ENCODE results near the gene ZC2HC1B. TPM values are rescaled to one million over a fixed set of nuclear protein-coding genes. Genes with fewer than 3 reads are reported as not detected.

ZC2HC1B gene
- total and polyA plus RNA-seq, 9 of the 15 experiments (the other 6 are each of a cell fraction or from before 2014, with no cell fraction given): not detected

DNA sequence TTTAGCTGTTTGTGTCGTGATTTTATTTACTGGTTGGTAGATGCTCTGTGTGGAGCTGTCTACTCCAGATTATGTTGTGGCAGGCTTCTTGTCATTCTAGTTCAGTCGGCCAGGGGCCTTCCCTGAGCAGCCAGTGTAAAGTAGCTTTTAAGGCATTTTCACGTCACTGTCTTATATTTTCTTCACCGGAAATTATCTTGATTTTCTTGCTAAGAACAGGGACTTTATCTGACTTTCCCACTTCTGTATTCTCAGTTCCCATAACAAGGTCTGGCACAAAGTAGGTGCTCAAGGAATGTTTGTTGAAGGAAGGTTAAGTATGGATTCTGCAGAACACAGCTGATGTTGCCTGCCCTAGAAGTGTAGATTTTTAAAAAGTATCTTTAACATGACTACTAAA, 20.3 kb upstream of the ZC2HC1B start:
- H3K9me1 ChIP-seq (ENCODE audit: control insufficient read depth, insufficient read depth, low read length): no peaks in the 10 kb centered on the region
- peak overlapping the region; percentile 91 for H3K4me2 ChIP-seq (ENCODE audit: insufficient read depth, low read length)
- in situ Hi-C loops (cut with MboI): no loop called here
- peaks cover 50% of the 10 kb centered on the region for H3K36me3 ChIP-seq (ENCODE audit: control insufficient read depth, insufficient read depth, low read length)
- H3K9me3 ChIP-seq (replicated peaks; ENCODE audit: control insufficient read depth, insufficient read depth, low read depth, low read length): no peaks in the 10 kb centered on the region
- FAIRE-seq (peak; percentile 40), ATAC-seq (peak; percentile 15; the same call in 1 of the 3 replicates), DNase-seq (ENCODE audit: extremely low read depth in 1 of 4, low spot score in 3 of 4) (peak in 1 of 4 experiments; percentile 25)
- no peaks in the 10 kb centered on the region for H3K27me3 ChIP-seq (ENCODE audit: control insufficient read depth in 2 of 2, insufficient read depth in 2 of 2, low read length in 2 of 2)
- peaks cover 60% of the 10 kb centered on the region for H3K79me2 ChIP-seq (ENCODE audit: control insufficient read depth, insufficient read depth, low read length)
- intact Hi-C loops (cut with micrococcal nuclease): loop anchor here (5.0 kb wide), 2 partner anchors 167 to 252 kb away; partner anchors contain the start of gene PHACTR2
- POLR2A ChIA-PET: interaction anchor here (0.6 to 2.4 kb wide), 9 partner anchors 11 to 978 kb away, joined by 3 to 13 read pairs (median 4); no protein-coding TSS in a partner anchor
- H3K4me1 ChIP-seq (replicated peaks in 1 of 2; ENCODE audit: control insufficient read depth in 2 of 2, insufficient read depth in 2 of 2, low read length in 2 of 2): peaks cover 2 to 9% of the 10 kb centered on the region in 2 experiments; a peak in 4 of 5 replicates
- no peaks in the 10 kb centered on the region for H4K20me1 ChIP-seq (replicated peaks; ENCODE audit: control insufficient read depth, insufficient read depth, low read length)
- peak overlapping the region; percentile 94 for H3K27ac ChIP-seq (ENCODE audit: extremely low read depth, low read depth, low read length)
- H3K9ac ChIP-seq (ENCODE audit: insufficient read depth in 1 of 2, low read depth in 2 of 2, low read length in 2 of 2): peak overlapping the region; percentile 94 to 99
- BruUV-seq (replicated peaks): TSS peak; percentile 37
- WGBS (ENCODE audit: insufficient coverage, low coverage, missing lambda C conversion rate): 0% methylated on average over 4 of the region's 4 CpGs
- TF ChIP-seq SMARCA4 (IDR thresholded peaks at IDR 0.05) (0 out of 2 replicates have a peak, but pooled peaks have one; percentile 7), KAT7 (CRISPR knock-in tag; IDR thresholded peaks at IDR 0.05; ENCODE audit: borderline replicate concordance) (0 out of 2 replicates have a peak, but pooled peaks have one; percentile 13), PYGO2 (tag; IDR thresholded peaks at IDR 0.05) (no peak), NFE2 (IDR thresholded peaks at IDR 0.05; ENCODE audit: low read depth) (no peak)
- H3K4me3 ChIP-seq: peak overlapping the region; percentile 78
- CTCF ChIA-PET (ENCODE audit: low intra/inter-chr PET ratio): no interaction called here
- no peak overlapping the region for H2AFZ ChIP-seq (ENCODE audit: low read depth, low read length)

GRCh38 chr6:143845033-143845432, 19.2 kb upstream of the ZC2HC1B start:
- 92% methylated on average over 5 of the region's 5 CpGs for WGBS (ENCODE audit: insufficient coverage, low coverage, missing lambda C conversion rate)
- ATAC-seq (no peak), FAIRE-seq (no peak), DNase-seq (ENCODE audit: extremely low read depth in 1 of 4, low spot score in 3 of 4) (no peak)
- no peak for TF ChIP-seq RBM39 (optimal IDR thresholded peaks at IDR 0.05; ENCODE audit: low read depth, low read length)
- TF ChIP-seq CEBPB (tag; IDR thresholded peaks at IDR 0.05): peak; percentile 55
- intact Hi-C loops (cut with micrococcal nuclease) (no loop called here), in situ Hi-C loops (cut with MboI) (no loop called here)
- H2AFZ ChIP-seq (ENCODE audit: low read depth, low read length): no peak overlapping the region
- peaks cover 60% of the 10 kb centered on the region for H3K36me3 ChIP-seq (ENCODE audit: control insufficient read depth, insufficient read depth, low read length)
- POLR2A ChIA-PET: interaction anchor here (0.6 to 2.4 kb wide), 3 partner anchors 16 to 274 kb away, joined by 3 to 13 read pairs (median 11); no protein-coding TSS in a partner anchor
- H3K9me3 ChIP-seq (replicated peaks; ENCODE audit: control insufficient read depth, insufficient read depth, low read depth, low read length): no peaks in the 10 kb centered on the region
- H3K4me1 ChIP-seq (replicated peaks in 1 of 2; ENCODE audit: control insufficient read depth in 2 of 2, insufficient read depth in 2 of 2, low read length in 2 of 2): peaks cover 2 to 9% of the 10 kb centered on the region in 2 experiments; a peak in 4 of 5 replicates
- no peaks in the 10 kb centered on the region for H3K27me3 ChIP-seq (ENCODE audit: control insufficient read depth in 2 of 2, insufficient read depth in 2 of 2, low read length in 2 of 2)
- peak overlapping the region in 1 of 2 experiments; percentile 3; a peak in 2 of 4 replicates for H3K9ac ChIP-seq (ENCODE audit: insufficient read depth in 1 of 2, low read depth in 2 of 2, low read length in 2 of 2)
- CTCF ChIA-PET (ENCODE audit: low intra/inter-chr PET ratio): no interaction called here
- peaks cover 70% of the 10 kb centered on the region for H3K79me2 ChIP-seq (ENCODE audit: control insufficient read depth, insufficient read depth, low read length)
- no peaks in the 10 kb centered on the region for H3K9me1 ChIP-seq (ENCODE audit: control insufficient read depth, insufficient read depth, low read length)
- BruUV-seq (replicated peaks): no TSS peak
- H3K4me3 ChIP-seq: no peak overlapping the region
- H3K27ac ChIP-seq (ENCODE audit: extremely low read depth, low read depth, low read length): no peak overlapping the region
- no peak overlapping the region for H3K4me2 ChIP-seq (ENCODE audit: insufficient read depth, low read length)
- H4K20me1 ChIP-seq (replicated peaks; ENCODE audit: control insufficient read depth, insufficient read depth, low read length): no peaks in the 10 kb centered on the region

Measured in K562 (cell line).